AG04449 (cell line): ENCODE data around the gene SAMD11.

Experiments
- CTCF ChIA-PET: fragments of 350-600 bp; formaldehyde crosslinking; extraction: SDS; loops from one replicate; lab custom pipeline; 2021; ENCODE audit warnings: antibody characterized with exemption; lab: Yijun Ruan, JAX
- POLR2A ChIA-PET: fragments of 400-600, 350-600 bp; formaldehyde crosslinking; extraction: SDS; loops from one replicate; lab custom pipeline; 2020; ENCODE audit warnings: antibody characterized with exemption, inconsistent platforms; lab: Yijun Ruan, JAX
- DNase-seq: peaks from one replicate; pipeline ENCODE4 v3.0.0-alpha.2; 2010; ENCODE audit warnings: low read depth, low spot score
- H3K4me3 ChIP-seq: 2 replicates; pipeline ENCODE4 v1.5.1; 2011; ENCODE audit warnings: low read depth, mild to moderate bottlenecking, control low read depth, low read length
- CTCF ChIP-seq: IDR thresholded peaks from one replicate; pipeline ENCODE4 v1.5.1; 2011; ENCODE audit warnings: mild to moderate bottlenecking, moderate library complexity, low read length, control low read depth, inconsistent platforms; ENCODE audit not compliant: insufficient read depth; ENCODE audit errors: missing control alignments

SAMD11 gene

DNA sequence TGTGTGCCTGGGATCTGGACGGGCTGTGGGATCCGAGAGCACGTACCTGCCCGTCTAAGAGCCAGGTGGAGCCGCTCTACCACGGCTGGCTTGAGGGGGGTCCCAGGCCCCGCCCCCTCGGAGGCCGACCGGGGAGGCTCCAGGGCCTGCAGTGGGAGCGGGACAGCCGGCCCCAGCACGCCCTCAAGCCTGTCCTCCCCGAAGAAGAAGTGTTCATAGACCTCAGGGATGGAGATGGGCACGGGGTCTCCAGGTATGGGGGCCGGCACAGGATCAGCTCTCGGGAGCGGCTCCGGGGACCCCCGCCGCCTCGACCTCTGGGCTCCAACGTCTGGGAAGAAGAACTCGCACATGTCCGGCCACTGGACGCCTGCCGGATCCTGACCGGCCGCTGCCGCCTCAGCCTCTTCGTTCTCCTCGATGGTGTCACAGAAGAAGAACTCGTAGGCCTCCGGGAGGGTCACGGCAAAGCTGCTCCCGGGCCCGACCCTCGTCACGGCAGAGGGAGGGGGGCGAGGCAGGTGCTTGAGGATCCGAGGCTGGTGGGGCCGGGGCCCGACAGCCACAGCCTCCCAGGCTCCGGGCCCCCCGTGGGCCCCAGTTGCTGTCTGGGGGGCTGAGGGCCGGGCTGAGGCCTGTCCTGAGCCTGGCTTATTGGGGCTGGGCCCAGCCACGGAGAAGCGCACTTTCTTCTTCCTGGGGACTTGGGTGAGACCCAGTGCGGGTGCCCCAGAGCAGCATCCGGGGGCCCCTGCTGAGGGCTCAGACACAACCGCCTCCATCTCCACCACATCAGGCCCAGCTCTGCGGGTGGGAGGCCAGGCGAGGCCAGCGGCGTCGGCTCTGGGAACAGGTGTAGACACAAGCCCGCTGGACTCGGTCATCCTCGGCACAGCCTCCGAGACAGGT is 55.4 kb downstream of the SAMD11 start:
- POLR2A ChIA-PET, result no interaction called here
- TF ChIP-seq CTCF, result no peak
- no peak overlapping the region for H3K4me3 ChIP-seq
- CTCF ChIA-PET, result interaction anchor here (7.0 to 7.8 kb wide), 2 partner anchors 13 to 83 kb away, joined by 86 to 152 read pairs; no protein-coding TSS in a partner anchor
- DNase-seq, result no peak

GRCh38 chr1:979744-980072 is 56.0 kb downstream of the SAMD11 start:
- TF ChIP-seq CTCF, result no peak
- POLR2A ChIA-PET, result no interaction called here
- CTCF ChIA-PET, result interaction anchor here (6.8 to 7.8 kb wide), 3 partner anchors 13 to 83 kb away, joined by 86 to 152 read pairs (median 101); partner anchors contain the start of gene HES4
- no peak for DNase-seq
- H3K4me3 ChIP-seq, result no peak overlapping the region

- CTCF ChIA-PET, result interaction anchor here (5.0 to 7.8 kb wide), 4 partner anchors 12 to 311 kb away, joined by 21 to 152 read pairs (median 94); partner anchors contain the start of gene HES4
- TF ChIP-seq CTCF, result no peak
- POLR2A ChIA-PET, result no interaction called here
- H3K4me3 ChIP-seq, result no peak overlapping the region
- no peak for DNase-seq
Measured at GRCh38 chr1:980137-980571, 56.4 kb downstream of the SAMD11 start.

DNA sequence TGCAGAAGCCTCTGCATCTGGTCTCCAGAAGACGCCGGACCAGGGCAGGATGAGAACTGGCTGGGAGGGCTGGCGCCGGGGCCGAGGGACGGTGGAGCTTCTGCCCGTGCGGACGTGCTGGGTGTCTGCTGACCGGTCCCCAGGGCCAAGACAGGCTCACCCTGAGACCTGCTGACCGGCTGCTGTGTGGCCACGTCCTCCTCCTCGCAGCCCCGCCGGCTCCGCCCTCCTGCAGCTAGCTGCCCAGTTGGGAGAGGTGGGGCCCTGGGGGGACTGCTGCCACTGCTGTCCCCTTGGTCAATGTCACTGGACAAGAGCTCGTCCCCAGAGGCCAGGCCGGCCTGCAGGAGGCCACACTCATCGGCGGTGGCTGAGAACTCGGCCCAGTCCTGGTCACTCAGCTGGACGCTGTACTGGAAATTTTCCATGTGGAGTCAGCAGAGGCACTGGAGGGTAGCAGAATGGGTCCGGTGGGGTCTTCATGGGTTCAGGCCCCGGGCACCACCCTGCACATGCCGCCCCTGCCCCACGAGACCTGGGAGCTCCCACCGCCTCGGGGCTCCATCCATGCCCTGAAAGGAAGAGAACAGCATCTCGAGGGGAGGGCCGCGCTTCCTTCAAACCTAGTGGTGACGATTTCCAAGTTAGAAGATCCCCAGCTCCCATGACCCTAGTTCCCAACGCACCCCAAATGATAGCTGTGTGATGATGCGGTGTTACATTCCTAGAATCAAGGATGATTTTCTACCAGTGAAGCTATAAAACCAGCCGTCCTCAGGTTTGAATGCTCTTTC is 57.1 kb downstream of the SAMD11 start:
- no peak for TF ChIP-seq CTCF
- no peak for DNase-seq
- H3K4me3 ChIP-seq, result no peak overlapping the region
- CTCF ChIA-PET, result interaction anchor here (0.7 to 7.8 kb wide), 8 partner anchors 9 to 310 kb away, joined by 3 to 152 read pairs (median 25); partner anchors contain the start of gene HES4
- POLR2A ChIA-PET, result no interaction called here

- no peak overlapping the region for H3K4me3 ChIP-seq
- POLR2A ChIA-PET, result no interaction called here
- no peak for TF ChIP-seq CTCF
- CTCF ChIA-PET, result interaction anchor here (0.7 to 7.8 kb wide), 9 partner anchors 10 to 309 kb away, joined by 3 to 152 read pairs (median 23); partner anchors contain the start of genes HES4 and ISG15
- DNase-seq, result no peak
Measured at GRCh38 chr1:981491-981954, 57.8 kb downstream of the SAMD11 start.
